Activated B cell treated with CpG ODN at 0.5 μM for 24 hours (primary cell): ENCODE data around the gene EIF5A. TPM values are rescaled to one million over a fixed set of nuclear protein-coding genes. Genes with fewer than 3 reads are reported as not detected.
A peak's percentile ranks its signal among the peaks of the same experiment; 100 is the strongest.

Experiments used
- ATAC-seq: fragments of 200-7000 bp; cut with Tn5 transposase; one replicate; pipeline ENCODE4 v1.10.0; 2021; ENCODE audit warnings: low read depth, mild to moderate bottlenecking, moderate library complexity
- CTCF ChIA-PET: fragments of 350-600 bp; sonication (Branson Sonifier 250); formaldehyde crosslinking; loops from one replicate; lab custom pipeline; 2021; ENCODE audit warnings: antibody characterized with exemption; lab: Charles Lee
- POLR2A ChIA-PET: fragments of 350-600 bp; sonication (Branson Sonifier 250); formaldehyde crosslinking; loops from one replicate; lab custom pipeline; 2021; ENCODE audit warnings: antibody characterized with exemption; lab: Charles Lee
- DNase-seq: peaks from one replicate; pipeline ENCODE4 v3.0.0; 2022
- H3K27ac Mint-ChIP-seq: one replicate; pipeline ENCODE4 v1.8.0; 2020; ENCODE audit warnings: mixed read lengths
- H3K27me3 Mint-ChIP-seq: one replicate; pipeline ENCODE4 v1.8.0; 2021; ENCODE audit warnings: mixed read lengths
- H3K36me3 Mint-ChIP-seq: one replicate; pipeline ENCODE4 v1.8.0; 2021; ENCODE audit warnings: low read depth, mixed read lengths
- H3K4me1 Mint-ChIP-seq: one replicate; pipeline ENCODE4 v1.8.0; 2021; ENCODE audit warnings: mixed read lengths
- H3K4me3 Mint-ChIP-seq: one replicate; pipeline ENCODE4 v1.8.0; 2020; ENCODE audit warnings: mild to moderate bottlenecking, mixed read lengths
- H3K9me3 Mint-ChIP-seq: one replicate; pipeline ENCODE4 v1.8.0; 2020; ENCODE audit warnings: mixed read lengths
- CTCF ChIP-seq: fragments of 200-600 bp; IDR thresholded peaks from one replicate; pipeline ENCODE4 v1.8.0; 2022; ENCODE audit warnings: antibody characterized with exemption, mild to moderate bottlenecking
- intact Hi-C: fragments of 100-400 bp; cut with micrococcal nuclease; formaldehyde crosslinking; loops from one replicate; pipeline ENCODE4 v1.15.1; 2024
- total RNA-seq: library from RNA; stranded (reverse); gene quantifications from 2 replicates; pipeline ENCODE4 v1.2.3, GENCODE V29; 2022

The EIF5A gene
- total RNA-seq, 1 donor from 2014 or later: 656 TPM

GRCh38 chr17:7314719-7315569 lies 7.5 kb downstream of the EIF5A start, which contains the start of gene GPS2:
TSS of gene GPS2 (minus strand) at chr17:7315360. CDS start at chr17:7315052, 308 bp downstream.
- peak within 1 kb of the TSS; percentile 89 for H3K4me3 Mint-ChIP-seq
- intact Hi-C loops: loop anchor here (1.0 kb wide), 2 partner anchors 8 to 14 kb away; partner anchors contain the start of genes EIF5A and NEURL4
- H3K4me1 Mint-ChIP-seq: peaks cover 54% of the 10 kb centered on the region
- no peak for TF ChIP-seq CTCF
- ChIA-PET CTCF (interaction anchor here (1.0 to 2.8 kb wide), 6 partner anchors 10 to 137 kb away, joined by 3 to 12 read pairs (median 4); partner anchors contain the start of genes ACAP1 and NEURL4), POLR2A (interaction anchor here (0.6 to 3.8 kb wide), 21 partner anchors 10 to 372 kb away, joined by 3 to 52 read pairs (median 4); partner anchors contain the start of genes ACAP1, MPDU1, NEURL4 and PLSCR3)
- H3K27ac Mint-ChIP-seq: peak within 1 kb of the TSS; percentile 87
- DNase-seq (peak; percentile 95), ATAC-seq (peak; percentile 82)
- no peaks in the 10 kb centered on the region for H3K9me3 Mint-ChIP-seq
- no peaks in the 10 kb centered on the region for H3K27me3 Mint-ChIP-seq
- H3K36me3 Mint-ChIP-seq: peaks cover 67% of the 10 kb centered on the region

GRCh38 chr17:7315570-7316235 lies 8.3 kb downstream of the EIF5A start:
- ATAC-seq (no peak), DNase-seq (no peak)
- peaks cover 46% of the 10 kb centered on the region for H3K4me1 Mint-ChIP-seq
- CTCF ChIA-PET: interaction anchor here (1.0 to 1.3 kb wide), 4 partner anchors 9 to 270 kb away, joined by 3 to 4 read pairs (median 3); partner anchors contain the start of gene NEURL4
- no peaks in the 10 kb centered on the region for H3K27me3 Mint-ChIP-seq
- no peaks in the 10 kb centered on the region for H3K9me3 Mint-ChIP-seq
- peak overlapping the region; percentile 87 for H3K27ac Mint-ChIP-seq
- POLR2A ChIA-PET: interaction anchor here (0.6 to 3.8 kb wide), 16 partner anchors 9 to 371 kb away, joined by 3 to 52 read pairs (median 5); partner anchors contain the start of genes ACAP1, MPDU1, NEURL4 and POLR2A
- TF ChIP-seq CTCF: no peak
- H3K36me3 Mint-ChIP-seq: peaks cover 66% of the 10 kb centered on the region
- intact Hi-C loops: loop anchor here (1.0 kb wide), 2 partner anchors 8 to 14 kb away; partner anchors contain the start of genes EIF5A and NEURL4
- H3K4me3 Mint-ChIP-seq: peak overlapping the region; percentile 89

GRCh38 chr17:7317161-7317803 lies 9.9 kb downstream of the EIF5A start:
- no peaks in the 10 kb centered on the region for H3K9me3 Mint-ChIP-seq
- ATAC-seq (no peak), DNase-seq (no peak)
- H3K4me3 Mint-ChIP-seq: peak overlapping the region; percentile 44
- H3K27me3 Mint-ChIP-seq: no peaks in the 10 kb centered on the region
- peaks cover 34% of the 10 kb centered on the region for H3K4me1 Mint-ChIP-seq
- ChIA-PET CTCF (interaction anchor here (1.1 to 1.3 kb wide), 2 partner anchors 12 to 38 kb away, joined by 3 read pairs; partner anchors contain the start of gene NEURL4), POLR2A (interaction anchor here (1.3 to 3.8 kb wide), 3 partner anchors 8 to 13 kb away, joined by 6 to 52 read pairs (median 12); partner anchors contain the start of gene NEURL4)
- H3K27ac Mint-ChIP-seq: no peak overlapping the region
- TF ChIP-seq CTCF: no peak
- H3K36me3 Mint-ChIP-seq: peaks cover 67% of the 10 kb centered on the region
- intact Hi-C loops: no loop called here

GRCh38 chr17:7318121-7318860 lies 10.9 kb downstream of the EIF5A start:
- DNase-seq (no peak), ATAC-seq (no peak)
- CTCF ChIA-PET: interaction anchor here (1.3 kb wide), 1 partner anchor 11 kb away, joined by 3 read pairs; the partner anchor contains the start of gene NEURL4
- no peak for TF ChIP-seq CTCF
- intact Hi-C loops: no loop called here
- Mint-ChIP-seq H3K4me1 (peaks cover 24% of the 10 kb centered on the region), H3K4me3 (peak overlapping the region; percentile 38), H3K36me3 (peaks cover 67% of the 10 kb centered on the region), H3K9me3 (no peaks in the 10 kb centered on the region), H3K27ac (no peak overlapping the region), H3K27me3 (no peaks in the 10 kb centered on the region)
- POLR2A ChIA-PET: interaction anchor here (1.3 to 3.8 kb wide), 3 partner anchors 9 to 12 kb away, joined by 6 to 52 read pairs (median 12); partner anchors contain the start of gene NEURL4
